PC-9 (cell line): ENCODE data around the gene PDE4D. TPM values are rescaled to one million over a fixed set of nuclear protein-coding genes. Genes with fewer than 3 reads are reported as not detected.

Experiments
- BruUV-seq: library from RNA; stranded (reverse); fragments of 400-500 nt; replicated peaks from 2 replicates; lab custom pipeline; 2021; lab: Mats Ljungman, UMichigan
- CTCF ChIA-PET: fragments of 300-600 bp; sonication (Branson Sonifier 250); formaldehyde crosslinking; loops from one replicate; lab custom pipeline; 2022; ENCODE audit warnings: antibody characterized with exemption; lab: Charles Lee
- POLR2A ChIA-PET: fragments of 300-600 bp; sonication (Branson Sonifier 250); formaldehyde crosslinking; loops from one replicate; lab custom pipeline; 2022; ENCODE audit warnings: antibody characterized with exemption; ENCODE audit not compliant: unreplicated experiment; lab: Charles Lee
- DNase-seq, 2 experiments: peaks; one replicate each; pipeline versions ENCODE4 v3.0.0 to v3.0.0-alpha.2; 2015 to 2022; ENCODE audit warnings: mixed read lengths in 1 of 2
- H2AFZ ChIP-seq: fragments of 200-600 bp; sonication (generic); 2 replicates; pipeline ENCODE4 v1.8.1; 2017; ENCODE audit warnings: antibody characterized with exemption
- H3F3A ChIP-seq: fragments of 200-600 bp; sonication (generic); 2 replicates; pipeline ENCODE4 v1.8.1; 2017; ENCODE audit warnings: antibody characterized with exemption, mild to moderate bottlenecking, low read depth; ENCODE audit not compliant: insufficient read depth
- H3K27ac ChIP-seq: fragments of 200-600 bp; sonication (generic); 2 replicates; pipeline ENCODE4 v1.6.1; 2016; ENCODE audit warnings: mixed run types
- H3K27me3 ChIP-seq: fragments of 200-600 bp; sonication (generic); 2 replicates; pipeline ENCODE4 v1.6.1; 2016; ENCODE audit warnings: low read depth, mixed run types; ENCODE audit not compliant: insufficient read depth
- H3K36me3 ChIP-seq: fragments of 200-600 bp; sonication (generic); 2 replicates; pipeline ENCODE4 v1.6.1; 2016; ENCODE audit warnings: low read depth, mixed run types
- H3K4me1 ChIP-seq: fragments of 200-600 bp; sonication (generic); replicated peaks from 2 replicates; pipeline ENCODE4 v1.6.1; 2016; ENCODE audit warnings: mixed run types; ENCODE audit not compliant: insufficient read depth
- H3K4me2 ChIP-seq: fragments of 200-600 bp; sonication (generic); 2 replicates; pipeline ENCODE4 v1.6.1; 2017; ENCODE audit warnings: mixed run types
- H3K4me3 ChIP-seq: fragments of 200-600 bp; sonication (generic); 2 replicates; pipeline ENCODE4 v1.6.1; 2016; ENCODE audit warnings: mixed run types
- H3K79me2 ChIP-seq: fragments of 200-600 bp; sonication (generic); 2 replicates; pipeline ENCODE4 v1.6.1; 2017; ENCODE audit warnings: low read depth, mixed run types
- H3K9me2 ChIP-seq: fragments of 200-600 bp; sonication (generic); 2 replicates; pipeline ENCODE4 v1.8.1; 2017; ENCODE audit warnings: mild to moderate bottlenecking; ENCODE audit not compliant: insufficient read depth
- H3K9me3 ChIP-seq: fragments of 200-600 bp; sonication (generic); 2 replicates; pipeline ENCODE4 v1.8.1; 2016; ENCODE audit warnings: low read depth; ENCODE audit not compliant: insufficient read depth
- H4K20me1 ChIP-seq: fragments of 200-600 bp; sonication (generic); 2 replicates; pipeline ENCODE4 v1.8.1; 2017; ENCODE audit not compliant: insufficient read depth
- CTCF ChIP-seq: fragments of 200-600 bp; sonication (generic); conservative IDR thresholded peaks from 2 replicates; pipeline ENCODE4 v1.6.1; 2017; ENCODE audit warnings: mixed run types, antibody characterized with exemption, mild to moderate bottlenecking, moderate library complexity
- EZH2 ChIP-seq: fragments of 200-600 bp; sonication (generic); IDR thresholded peaks from 2 replicates; pipeline ENCODE4 v1.8.0; 2017; ENCODE audit warnings: antibody characterized with exemption, low read depth
- intact Hi-C: fragments of 100-400 bp; cut with micrococcal nuclease; formaldehyde crosslinking; loops from one replicate; pipeline ENCODE4 v1.10.0; 2022; ENCODE audit not compliant: unreplicated experiment
- total RNA-seq: library from RNA; stranded (reverse); gene quantifications from 2 replicates; pipeline ENCODE4 v1.2.3, GENCODE V29; 2021

PDE4D gene
- total RNA-seq, 1 experiment from 2014 or later = 9.8 TPM

GRCh38 chr5:58968350-58968749 lies 925.2 kb downstream of the PDE4D start:
- ChIA-PET POLR2A (no interaction called here), CTCF (no interaction called here)
- DNase-seq = no peak
- TF ChIP-seq CTCF = no peak
- no peak for TF ChIP-seq EZH2
- Histone ChIP-seq H3K4me3 (no peak overlapping the region), H3K4me2 (no peak overlapping the region), H3K27ac (no peak overlapping the region), H3K27me3 (no peaks in the 10 kb centered on the region), H3K9me2 (no peaks in the 10 kb centered on the region; the same call in 1 of the 2 replicates), H3K36me3 (no peaks in the 10 kb centered on the region), H3K4me1 (no peaks in the 10 kb centered on the region), H3F3A (no peaks in the 10 kb centered on the region), H4K20me1 (no peaks in the 10 kb centered on the region), H3K9me3 (no peaks in the 10 kb centered on the region; the same call in 1 of the 2 replicates), H3K79me2 (no peaks in the 10 kb centered on the region), H2AFZ (no peak overlapping the region)
- BruUV-seq = no TSS peak
- intact Hi-C loops = no loop called here

GRCh38 chr5:58967597-58968281 lies 925.8 kb downstream of the PDE4D start:
- Histone ChIP-seq H3F3A (no peaks in the 10 kb centered on the region), H4K20me1 (no peaks in the 10 kb centered on the region), H3K79me2 (no peaks in the 10 kb centered on the region), H3K27ac (no peak overlapping the region), H3K36me3 (no peaks in the 10 kb centered on the region), H2AFZ (no peak overlapping the region), H3K9me2 (no peaks in the 10 kb centered on the region; the same call in 1 of the 2 replicates), H3K9me3 (no peaks in the 10 kb centered on the region; the same call in 1 of the 2 replicates), H3K4me2 (no peak overlapping the region), H3K27me3 (no peaks in the 10 kb centered on the region), H3K4me1 (no peaks in the 10 kb centered on the region), H3K4me3 (no peak overlapping the region)
- intact Hi-C loops = no loop called here
- TF ChIP-seq EZH2 (no peak), CTCF (no peak)
- no TSS peak for BruUV-seq
- ChIA-PET POLR2A (no interaction called here), CTCF (no interaction called here)
- DNase-seq = no peak

GRCh38 chr5:58965677-58966414 lies 927.7 kb downstream of the PDE4D start:
- Histone ChIP-seq H2AFZ (no peak overlapping the region), H3K79me2 (no peaks in the 10 kb centered on the region), H3K4me1 (no peaks in the 10 kb centered on the region), H3K4me2 (no peak overlapping the region), H3K36me3 (no peaks in the 10 kb centered on the region), H3K4me3 (no peak overlapping the region), H3K27ac (no peak overlapping the region), H3K27me3 (no peaks in the 10 kb centered on the region), H4K20me1 (no peaks in the 10 kb centered on the region), H3K9me2 (no peaks in the 10 kb centered on the region; the same call in 1 of the 2 replicates), H3F3A (no peaks in the 10 kb centered on the region), H3K9me3 (no peaks in the 10 kb centered on the region; the same call in 1 of the 2 replicates)
- CTCF ChIA-PET = no interaction called here
- intact Hi-C loops = no loop called here
- no peak for DNase-seq
- TF ChIP-seq CTCF = no peak
- no peak for TF ChIP-seq EZH2
- POLR2A ChIA-PET = no interaction called here
- no TSS peak for BruUV-seq
